ENCODE results near the gene CCDC106.

DNA sequence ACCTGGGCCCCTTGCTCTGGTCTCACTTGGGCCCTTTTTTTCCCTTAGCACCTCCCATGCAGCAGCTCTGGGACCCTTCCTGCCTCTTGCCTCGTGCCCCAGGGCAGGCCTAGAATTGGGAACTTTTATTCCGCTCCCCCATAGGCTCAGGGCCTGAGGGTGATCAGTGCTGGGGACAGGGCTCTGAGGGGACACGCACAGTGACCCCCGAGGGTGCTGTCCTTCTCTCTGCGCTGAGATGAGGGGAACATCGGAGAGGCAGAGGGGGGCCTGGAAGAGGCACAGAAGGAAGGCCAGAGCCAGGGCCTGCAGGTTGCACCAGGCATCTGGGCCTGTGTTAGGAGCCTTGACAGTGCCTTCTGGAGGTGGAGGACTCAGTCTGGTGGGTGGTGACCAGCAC is 37.8 kb downstream of the CCDC106 start:
- TF ChIP-seq, protein P1, sequence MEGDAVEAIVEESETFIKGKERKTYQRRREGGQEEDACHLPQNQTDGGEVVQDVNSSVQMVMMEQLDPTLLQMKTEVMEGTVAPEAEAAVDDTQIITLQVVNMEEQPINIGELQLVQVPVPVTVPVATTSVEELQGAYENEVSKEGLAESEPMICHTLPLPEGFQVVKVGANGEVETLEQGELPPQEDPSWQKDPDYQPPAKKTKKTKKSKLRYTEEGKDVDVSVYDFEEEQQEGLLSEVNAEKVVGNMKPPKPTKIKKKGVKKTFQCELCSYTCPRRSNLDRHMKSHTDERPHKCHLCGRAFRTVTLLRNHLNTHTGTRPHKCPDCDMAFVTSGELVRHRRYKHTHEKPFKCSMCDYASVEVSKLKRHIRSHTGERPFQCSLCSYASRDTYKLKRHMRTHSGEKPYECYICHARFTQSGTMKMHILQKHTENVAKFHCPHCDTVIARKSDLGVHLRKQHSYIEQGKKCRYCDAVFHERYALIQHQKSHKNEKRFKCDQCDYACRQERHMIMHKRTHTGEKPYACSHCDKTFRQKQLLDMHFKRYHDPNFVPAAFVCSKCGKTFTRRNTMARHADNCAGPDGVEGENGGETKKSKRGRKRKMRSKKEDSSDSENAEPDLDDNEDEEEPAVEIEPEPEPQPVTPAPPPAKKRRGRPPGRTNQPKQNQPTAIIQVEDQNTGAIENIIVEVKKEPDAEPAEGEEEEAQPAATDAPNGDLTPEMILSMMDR (conservative IDR thresholded peaks at IDR 0.05; ENCODE audit: low read length), result no peak
- TF ChIP-seq EZH2phosphoT487 (IDR thresholded peaks at IDR 0.05; ENCODE audit: borderline replicate concordance), result no peak

All from Loucy (cell line).